ENCODE results near the gene BANF1. TPM values are rescaled to one million over a fixed set of nuclear protein-coding genes. Genes with fewer than 3 reads are reported as not detected.

The BANF1 gene
- total RNA-seq, 4 donors from 2014 or later, result 8.7 to 136 (median 76.6) TPM

GRCh38 chr11:66035653-66036333, 33.5 kb downstream of the BANF1 start:
- TF ChIP-seq CTCF (IDR thresholded peaks at IDR 0.05), result no peak
- TF ChIP-seq POLR2A (IDR thresholded peaks at IDR 0.05), result no peak
- no peak for DNase-seq
- intact Hi-C loops (cut with DNase I; ENCODE audit: low total_unique reads), result no loop called here
- H3K9me3 ChIP-seq, result no peaks in the 10 kb centered on the region
- no peak overlapping the region for H3K4me3 ChIP-seq
- no peaks in the 10 kb centered on the region for H3K27me3 ChIP-seq
- H3K27ac ChIP-seq, result no peak overlapping the region
- no peaks in the 10 kb centered on the region for H3K4me1 ChIP-seq
- no peaks in the 10 kb centered on the region for H3K36me3 ChIP-seq

- H3K27ac ChIP-seq, result no peak overlapping the region
- no peaks in the 10 kb centered on the region for H3K36me3 ChIP-seq
- H3K4me3 ChIP-seq, result no peak overlapping the region
- H3K9me3 ChIP-seq, result no peaks in the 10 kb centered on the region
- intact Hi-C loops (cut with DNase I; ENCODE audit: low total_unique reads), result no loop called here
- H3K27me3 ChIP-seq, result no peaks in the 10 kb centered on the region
- TF ChIP-seq POLR2A (IDR thresholded peaks at IDR 0.05) (no peak), CTCF (IDR thresholded peaks at IDR 0.05) (no peak)
- no peaks in the 10 kb centered on the region for H3K4me1 ChIP-seq
- DNase-seq, result no peak
These were observed 34.0 kb downstream of the BANF1 start for GRCh38 chr11:66036334-66036710.

- no peaks in the 10 kb centered on the region for H3K4me1 ChIP-seq
- DNase-seq, result no peak
- no peak overlapping the region for H3K27ac ChIP-seq
- TF ChIP-seq CTCF (IDR thresholded peaks at IDR 0.05) (no peak), POLR2A (IDR thresholded peaks at IDR 0.05) (no peak)
- no peaks in the 10 kb centered on the region for H3K9me3 ChIP-seq
- no peaks in the 10 kb centered on the region for H3K27me3 ChIP-seq
- intact Hi-C loops (cut with DNase I; ENCODE audit: low total_unique reads), result no loop called here
- no peaks in the 10 kb centered on the region for H3K36me3 ChIP-seq
- no peak overlapping the region for H3K4me3 ChIP-seq
These were observed 35.0 kb downstream of the BANF1 start for GRCh38 chr11:66037327-66037726.

GRCh38 chr11:66039765-66040164, 37.5 kb downstream of the BANF1 start:
- H3K27ac ChIP-seq, result no peak overlapping the region
- no peak for DNase-seq
- no peaks in the 10 kb centered on the region for H3K4me1 ChIP-seq
- no peaks in the 10 kb centered on the region for H3K36me3 ChIP-seq
- H3K4me3 ChIP-seq, result no peak overlapping the region
- no peaks in the 10 kb centered on the region for H3K27me3 ChIP-seq
- no peaks in the 10 kb centered on the region for H3K9me3 ChIP-seq
- no peak for TF ChIP-seq CTCF (IDR thresholded peaks at IDR 0.05)
- TF ChIP-seq POLR2A (IDR thresholded peaks at IDR 0.05), result no peak
- intact Hi-C loops (cut with DNase I; ENCODE audit: low total_unique reads), result no loop called here

GRCh38 chr11:66042227-66042995, 40.1 kb downstream of the BANF1 start:
- TF ChIP-seq POLR2A (IDR thresholded peaks at IDR 0.05), result no peak
- TF ChIP-seq CTCF (IDR thresholded peaks at IDR 0.05), result no peak
- DNase-seq, result no peak
- Histone ChIP-seq H3K9me3 (no peaks in the 10 kb centered on the region), H3K4me3 (no peak overlapping the region), H3K36me3 (no peaks in the 10 kb centered on the region), H3K27me3 (no peaks in the 10 kb centered on the region), H3K4me1 (no peaks in the 10 kb centered on the region), H3K27ac (no peak overlapping the region)
- intact Hi-C loops (cut with DNase I; ENCODE audit: low total_unique reads), result no loop called here

Data from uterus (tissue), 4 donors.